Uterus (tissue), 4 donors: ENCODE data around the gene TMED10. TPM values are rescaled to one million over a fixed set of nuclear protein-coding genes. Genes with fewer than 3 reads are reported as not detected.
A peak's percentile ranks its signal among the peaks of the same experiment; 100 is the strongest.
"Not testable (repeated sequence)": the region's sequence is repeated elsewhere in the genome, so short reads cannot be mapped to it uniquely, and the experiment has no call there.

ENCODE experiments used
- DNase-seq, 2 donors: peaks; one replicate each; pipeline ENCODE4 v3.0.0-alpha.2; 2019 to 2020
- H3K27ac ChIP-seq, 2 donors: fragments of 200-600 bp; sonication (generic); 1 replicate in 1 of 2; 2 replicates in 1 of 2; pipeline ENCODE4 v1.5.1; 2016 to 2018
- H3K27me3 ChIP-seq, 2 donors: fragments of 200-600 bp; sonication (generic); one replicate each; pipeline ENCODE4 v1.5.1; 2018 to 2019; ENCODE audit warnings: control low read depth in 1 of 2
- H3K36me3 ChIP-seq, 2 donors: fragments of 200-600 bp; sonication (generic); one replicate each; pipeline ENCODE4 v1.5.1; 2019; ENCODE audit warnings: control low read depth in 1 of 2
- H3K4me1 ChIP-seq, 2 donors: fragments of 200-600 bp; sonication (generic); one replicate each; pipeline ENCODE4 v1.5.1; 2018 to 2019; ENCODE audit warnings: control low read depth in 1 of 2
- H3K4me3 ChIP-seq, 2 donors: fragments of 200-600 bp; sonication (generic); 1 replicate in 1 of 2; 2 replicates in 1 of 2; pipeline ENCODE4 v1.5.1; 2018 to 2019; ENCODE audit warnings: mild to moderate bottlenecking in 1 of 2
- H3K9me3 ChIP-seq, 2 donors: fragments of 200-600 bp; sonication (generic); one replicate each; pipeline ENCODE4 v1.5.1; 2019; ENCODE audit warnings: control low read depth in 1 of 2
- CTCF ChIP-seq, 4 experiments: fragments of 200-600 bp in 2 of 4; fragments of 450-650 bp in 2 of 4; sonication (generic) in 2 of 4; IDR thresholded peaks; one replicate each; pipeline ENCODE4 v1.5.1; 2016 to 2019; ENCODE audit warnings: antibody characterized with exemption in 4 of 4, mild to moderate bottlenecking in 2 of 4, moderate library complexity in 1 of 4
- POLR2A ChIP-seq, 2 donors: fragments of 450-650 bp; IDR thresholded peaks; one replicate each; pipeline ENCODE4 v1.6.1; 2016; ENCODE audit warnings: antibody characterized with exemption in 2 of 2, mild to moderate bottlenecking in 1 of 2, moderate library complexity in 1 of 2
- intact Hi-C: fragments of 100-400 bp; cut with DNase I; formaldehyde crosslinking; loops from one replicate; pipeline ENCODE4 v1.15.1; 2023; ENCODE audit warnings: low total_unique reads
- total RNA-seq, 4 donors: library from RNA; depleted of rRNA in 3 of 4; stranded (reverse); fragments of >200 nt in 3 of 4; gene quantifications; one replicate each; pipeline versions ENCODE4 v1.1.0 to v1.2.4, GENCODE V29; 2014 to 2023
- donor health status: DM: yes; HTN: yes; CAD: no.

The TMED10 gene
- total RNA-seq, 4 donors from 2014 or later, result 206 to 389 (median 287) TPM

DNA sequence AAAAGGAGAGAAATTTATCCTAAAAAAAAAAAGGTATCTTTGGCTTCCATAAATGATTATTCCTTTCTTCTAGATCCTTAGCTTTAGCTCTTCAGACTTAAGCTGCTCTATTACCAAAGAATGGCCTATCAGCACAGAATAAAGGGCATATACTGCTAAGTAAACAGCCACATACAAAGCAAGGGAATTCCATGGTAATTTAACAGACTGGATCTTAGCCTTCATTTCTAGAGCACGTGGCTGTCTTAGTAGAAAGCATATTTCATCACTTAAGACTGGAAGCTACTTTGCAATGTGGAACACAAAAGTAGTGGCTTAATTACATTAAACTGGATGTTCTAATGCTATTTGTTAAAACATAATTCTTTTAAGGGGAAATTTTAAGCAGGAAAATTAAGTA is 23.1 kb downstream of the TMED10 start:
- intact Hi-C loops, result no loop called here
- Histone ChIP-seq H3K9me3 (no peaks in the 10 kb centered on the region), H3K27me3 (no peaks in the 10 kb centered on the region), H3K4me3 (no peak overlapping the region), H3K27ac (no peak overlapping the region), H3K4me1 (peaks cover 0 to 3% of the 10 kb centered on the region in 2 donors), H3K36me3 (no peaks in the 10 kb centered on the region)
- DNase-seq, result no peak
- no peak for TF ChIP-seq POLR2A (IDR thresholded peaks at IDR 0.05)
- TF ChIP-seq CTCF (IDR thresholded peaks at IDR 0.05), result no peak

- Histone ChIP-seq H3K4me3 (no peak overlapping the region), H3K9me3 (no peaks in the 10 kb centered on the region), H3K27ac (no peak overlapping the region), H3K27me3 (no peaks in the 10 kb centered on the region), H3K4me1 (peaks cover 5 to 7% of the 10 kb centered on the region in 2 donors), H3K36me3 (no peaks in the 10 kb centered on the region)
- no peak for DNase-seq
- TF ChIP-seq CTCF (IDR thresholded peaks at IDR 0.05) (no peak), POLR2A (IDR thresholded peaks at IDR 0.05) (no peak)
- intact Hi-C loops, result no loop called here
Measured at GRCh38 chr14:75151851-75152250, 24.6 kb downstream of the TMED10 start.

GRCh38 chr14:75150637-75151036 is 25.8 kb downstream of the TMED10 start:
- H3K4me1 ChIP-seq, H3K9me3 ChIP-seq, H3K36me3 ChIP-seq, DNase-seq, intact Hi-C loops, H3K27me3 ChIP-seq, H3K4me3 ChIP-seq: not testable (repeated sequence)
- H3K27ac ChIP-seq, result peak overlapping the region in 1 of 2 donors; percentile 3

- TF ChIP-seq CTCF (IDR thresholded peaks at IDR 0.05), result no peak
- TF ChIP-seq POLR2A (IDR thresholded peaks at IDR 0.05), result no peak
- Histone ChIP-seq H3K27me3 (no peaks in the 10 kb centered on the region), H3K27ac (peak overlapping the region; percentile 21 to 93), H3K36me3 (no peaks in the 10 kb centered on the region), H3K4me3 (no peak overlapping the region), H3K4me1 (peaks cover 5 to 7% of the 10 kb centered on the region in 2 donors), H3K9me3 (no peaks in the 10 kb centered on the region)
- intact Hi-C loops, result no loop called here
- no peak for DNase-seq
Measured at GRCh38 chr14:75150150-75150549, 26.3 kb downstream of the TMED10 start.

- Histone ChIP-seq H3K27me3 (no peaks in the 10 kb centered on the region), H3K9me3 (no peaks in the 10 kb centered on the region), H3K36me3 (no peaks in the 10 kb centered on the region), H3K27ac (peak overlapping the region; percentile 76 to 93), H3K4me3 (no peak overlapping the region), H3K4me1 (peaks cover 5 to 7% of the 10 kb centered on the region in 2 donors)
- intact Hi-C loops, result no loop called here
- TF ChIP-seq POLR2A (IDR thresholded peaks at IDR 0.05), result no peak
- peak; percentile 35 to 59 (median 52) for TF ChIP-seq CTCF (IDR thresholded peaks at IDR 0.05)
- peak; percentile 61 to 75 for DNase-seq
Measured at GRCh38 chr14:75147423-75148071, 28.9 kb downstream of the TMED10 start.
